Activated CD4-positive, alpha-beta T cell treated with anti-CD3 and anti-CD28 coated beads for 36 hours (primary cell): ENCODE data around the gene FOXF1. TPM values are rescaled to one million over a fixed set of nuclear protein-coding genes. Genes with fewer than 3 reads are reported as not detected.

Experiments used
- ATAC-seq: fragments of 200-7000 bp; cut with Tn5 transposase; one replicate; pipeline ENCODE4 v1.10.0; 2021; ENCODE audit warnings: mild to moderate bottlenecking, moderate library complexity
- CTCF ChIA-PET: fragments of 350-600 bp; sonication (Branson Sonifier 250); formaldehyde crosslinking; loops from one replicate; lab custom pipeline; 2021; ENCODE audit warnings: antibody characterized with exemption; lab: Charles Lee
- POLR2A ChIA-PET: fragments of 350-600 bp; sonication (Branson Sonifier 250); formaldehyde crosslinking; loops from one replicate; lab custom pipeline; 2021; ENCODE audit warnings: antibody characterized with exemption, inconsistent platforms; lab: Charles Lee
- DNase-seq: peaks from one replicate; pipeline ENCODE4 v3.0.0-alpha.2; 2020
- H3K27ac Mint-ChIP-seq: one replicate; pipeline ENCODE4 v1.8.0; 2021; ENCODE audit warnings: mixed read lengths
- H3K27me3 Mint-ChIP-seq: one replicate; pipeline ENCODE4 v1.8.0; 2021; ENCODE audit warnings: mixed read lengths
- H3K36me3 Mint-ChIP-seq: one replicate; pipeline ENCODE4 v1.8.0; 2021; ENCODE audit warnings: low read depth, mixed read lengths
- H3K4me1 Mint-ChIP-seq: one replicate; pipeline ENCODE4 v1.8.0; 2021; ENCODE audit warnings: mixed read lengths
- H3K4me3 Mint-ChIP-seq: one replicate; pipeline ENCODE4 v1.8.0; 2021; ENCODE audit warnings: mild to moderate bottlenecking, moderate library complexity, mixed read lengths
- H3K9me3 Mint-ChIP-seq: one replicate; pipeline ENCODE4 v1.8.0; 2021; ENCODE audit warnings: low read depth, mixed read lengths
- intact Hi-C, 2 experiments: fragments of 100-400 bp; cut with DNase I in 1 of 2; cut with micrococcal nuclease in 1 of 2; formaldehyde crosslinking; loops; one replicate each; pipeline versions ENCODE4 v1.14.2 to v1.15.1; 2022 to 2024; cut with DNase I, micrococcal nuclease
- total RNA-seq, 2 experiments: library from RNA; stranded (reverse); gene quantifications; one replicate each; pipeline ENCODE4 v1.2.3, GENCODE V29; 2021

FOXF1 gene
- total RNA-seq, 2 experiments from 2014 or later = not detected

- peaks cover 51% of the 10 kb centered on the region for H3K36me3 Mint-ChIP-seq
- H3K4me3 Mint-ChIP-seq = no peak overlapping the region
- ATAC-seq (no peak), DNase-seq (no peak)
- ChIA-PET POLR2A (interaction anchor here (0.6 kb wide), 1 partner anchor 386 kb away, joined by 3 read pairs; no protein-coding TSS in a partner anchor), CTCF (interaction anchor here (0.6 kb wide), 1 partner anchor 22 kb away, joined by 3 read pairs; no protein-coding TSS in a partner anchor)
- no peaks in the 10 kb centered on the region for H3K27me3 Mint-ChIP-seq
- H3K27ac Mint-ChIP-seq = no peak overlapping the region
- no peaks in the 10 kb centered on the region for H3K4me1 Mint-ChIP-seq
- intact Hi-C loops = no loop called here
- H3K9me3 Mint-ChIP-seq = no peaks in the 10 kb centered on the region
Measured at GRCh38 chr16:86542756-86543750, 32.7 kb downstream of the FOXF1 start.

- no peaks in the 10 kb centered on the region for H3K9me3 Mint-ChIP-seq
- H3K4me1 Mint-ChIP-seq = peaks cover 9% of the 10 kb centered on the region
- CTCF ChIA-PET = no interaction called here
- H3K27me3 Mint-ChIP-seq = no peaks in the 10 kb centered on the region
- ATAC-seq (no peak), DNase-seq (no peak)
- intact Hi-C loops = no loop called here
- no peak overlapping the region for H3K4me3 Mint-ChIP-seq
- peaks cover 44% of the 10 kb centered on the region for H3K36me3 Mint-ChIP-seq
- POLR2A ChIA-PET = no interaction called here
- H3K27ac Mint-ChIP-seq = no peak overlapping the region
Measured at GRCh38 chr16:86545481-86545880, 35.2 kb downstream of the FOXF1 start.

GRCh38 chr16:86545954-86546637, 35.8 kb downstream of the FOXF1 start:
- peaks cover 40% of the 10 kb centered on the region for H3K36me3 Mint-ChIP-seq
- no peak for DNase-seq
- no peak for ATAC-seq
- no peaks in the 10 kb centered on the region for H3K9me3 Mint-ChIP-seq
- POLR2A ChIA-PET = no interaction called here
- H3K4me3 Mint-ChIP-seq = no peak overlapping the region
- intact Hi-C loops = no loop called here
- no peaks in the 10 kb centered on the region for H3K27me3 Mint-ChIP-seq
- peaks cover 9% of the 10 kb centered on the region for H3K4me1 Mint-ChIP-seq
- CTCF ChIA-PET = no interaction called here
- no peak overlapping the region for H3K27ac Mint-ChIP-seq

GRCh38 chr16:86546638-86547013, 36.3 kb downstream of the FOXF1 start:
- no peaks in the 10 kb centered on the region for H3K27me3 Mint-ChIP-seq
- H3K4me3 Mint-ChIP-seq = no peak overlapping the region
- ATAC-seq (no peak), DNase-seq (no peak)
- intact Hi-C loops = no loop called here
- no peaks in the 10 kb centered on the region for H3K9me3 Mint-ChIP-seq
- no peak overlapping the region for H3K27ac Mint-ChIP-seq
- CTCF ChIA-PET = no interaction called here
- H3K4me1 Mint-ChIP-seq = peaks cover 9% of the 10 kb centered on the region
- H3K36me3 Mint-ChIP-seq = peaks cover 37% of the 10 kb centered on the region
- POLR2A ChIA-PET = no interaction called here

GRCh38 chr16:86547286-86547685, 37.0 kb downstream of the FOXF1 start:
- DNase-seq (no peak), ATAC-seq (no peak)
- peaks cover 38% of the 10 kb centered on the region for H3K36me3 Mint-ChIP-seq
- H3K4me1 Mint-ChIP-seq = peaks cover 10% of the 10 kb centered on the region
- H3K27me3 Mint-ChIP-seq = no peaks in the 10 kb centered on the region
- ChIA-PET POLR2A (no interaction called here), CTCF (no interaction called here)
- intact Hi-C loops = no loop called here
- H3K27ac Mint-ChIP-seq = no peak overlapping the region
- no peaks in the 10 kb centered on the region for H3K9me3 Mint-ChIP-seq
- no peak overlapping the region for H3K4me3 Mint-ChIP-seq

GRCh38 chr16:86549076-86549892, 39.0 kb downstream of the FOXF1 start:
- Mint-ChIP-seq H3K4me1 (peaks cover 22% of the 10 kb centered on the region), H3K36me3 (peaks cover 41% of the 10 kb centered on the region), H3K4me3 (no peak overlapping the region), H3K27me3 (no peaks in the 10 kb centered on the region), H3K27ac (no peak overlapping the region), H3K9me3 (no peaks in the 10 kb centered on the region)
- intact Hi-C loops = no loop called here
- CTCF ChIA-PET = interaction anchor here (0.6 to 1.0 kb wide), 3 partner anchors 12 to 553 kb away, joined by 3 read pairs; no protein-coding TSS in a partner anchor
- DNase-seq = peak; percentile 62
- ATAC-seq = peak; percentile 94
- POLR2A ChIA-PET = no interaction called here

GRCh38 chr16:86549893-86550190, 39.5 kb downstream of the FOXF1 start:
- DNase-seq (no peak), ATAC-seq (no peak)
- Mint-ChIP-seq H3K9me3 (no peaks in the 10 kb centered on the region), H3K27ac (no peak overlapping the region), H3K36me3 (peaks cover 38% of the 10 kb centered on the region), H3K4me3 (no peak overlapping the region), H3K27me3 (no peaks in the 10 kb centered on the region), H3K4me1 (peaks cover 22% of the 10 kb centered on the region)
- ChIA-PET CTCF (interaction anchor here (1.0 to 1.6 kb wide), 2 partner anchors 12 to 31 kb away, joined by 3 to 4 read pairs; no protein-coding TSS in a partner anchor), POLR2A (no interaction called here)
- intact Hi-C loops = loop anchor here in 1 of 2 experiments (10.0 kb wide), 3 partner anchors 665 to 1525 kb away; partner anchors contain the start of genes GINS2 and KIAA0513

GRCh38 chr16:86550281-86550680, 40.0 kb downstream of the FOXF1 start:
- intact Hi-C loops = loop anchor here in 1 of 2 experiments (10.0 kb wide), 3 partner anchors 665 to 1525 kb away; partner anchors contain the start of genes GINS2 and KIAA0513
- ATAC-seq = no peak
- H3K27me3 Mint-ChIP-seq = no peaks in the 10 kb centered on the region
- DNase-seq = no peak
- ChIA-PET POLR2A (no interaction called here), CTCF (interaction anchor here (1.0 to 1.6 kb wide), 2 partner anchors 13 to 32 kb away, joined by 3 to 4 read pairs; no protein-coding TSS in a partner anchor)
- peaks cover 22% of the 10 kb centered on the region for H3K4me1 Mint-ChIP-seq
- H3K4me3 Mint-ChIP-seq = no peak overlapping the region
- no peaks in the 10 kb centered on the region for H3K9me3 Mint-ChIP-seq
- no peak overlapping the region for H3K27ac Mint-ChIP-seq
- peaks cover 36% of the 10 kb centered on the region for H3K36me3 Mint-ChIP-seq

GRCh38 chr16:86553356-86553755, 43.0 kb downstream of the FOXF1 start:
- no peak for ATAC-seq
- CTCF ChIA-PET = interaction anchor here (1.9 kb wide), 1 partner anchor 11 kb away, joined by 9 read pairs; no protein-coding TSS in a partner anchor
- intact Hi-C loops = loop anchor here in 1 of 2 experiments (10.0 kb wide), 3 partner anchors 669 to 1529 kb away; partner anchors contain the start of genes GINS2 and KIAA0513
- peaks cover 22% of the 10 kb centered on the region for H3K4me1 Mint-ChIP-seq
- H3K9me3 Mint-ChIP-seq = no peaks in the 10 kb centered on the region
- peaks cover 16% of the 10 kb centered on the region for H3K36me3 Mint-ChIP-seq
- H3K4me3 Mint-ChIP-seq = peak overlapping the region; percentile 77
- peaks cover 3% of the 10 kb centered on the region for H3K27me3 Mint-ChIP-seq
- POLR2A ChIA-PET = no interaction called here
- H3K27ac Mint-ChIP-seq = no peak overlapping the region
- no peak for DNase-seq

GRCh38 chr16:86554599-86554916, 44.2 kb downstream of the FOXF1 start:
- intact Hi-C loops = loop anchor here in 1 of 2 experiments (2.0 to 10.0 kb wide), 6 partner anchors 670 to 1530 kb away; partner anchors contain the start of genes C16orf95, FBXO31, GINS2 and KIAA0513
- peaks cover 16% of the 10 kb centered on the region for H3K36me3 Mint-ChIP-seq
- no peak for DNase-seq
- peaks cover 6% of the 10 kb centered on the region for H3K27me3 Mint-ChIP-seq
- H3K4me3 Mint-ChIP-seq = peak overlapping the region; percentile 77
- ChIA-PET POLR2A (interaction anchor here (0.6 kb wide), 1 partner anchor 110 kb away, joined by 3 read pairs; no protein-coding TSS in a partner anchor), CTCF (interaction anchor here (0.7 to 1.9 kb wide), 3 partner anchors 10 to 411 kb away, joined by 3 to 9 read pairs (median 3); no protein-coding TSS in a partner anchor)
- H3K9me3 Mint-ChIP-seq = no peaks in the 10 kb centered on the region
- ATAC-seq = no peak
- H3K4me1 Mint-ChIP-seq = peaks cover 13% of the 10 kb centered on the region
- H3K27ac Mint-ChIP-seq = peak overlapping the region; percentile 93
